Measurements from ENCODE around the gene CLRN1. TPM values are rescaled to one million over a fixed set of nuclear protein-coding genes. Genes with fewer than 3 reads are reported as not detected.

CLRN1 gene
- total and polyA plus RNA-seq, 2 experiments from 2014 or later, result 0.45 to 0.69 TPM

DNA sequence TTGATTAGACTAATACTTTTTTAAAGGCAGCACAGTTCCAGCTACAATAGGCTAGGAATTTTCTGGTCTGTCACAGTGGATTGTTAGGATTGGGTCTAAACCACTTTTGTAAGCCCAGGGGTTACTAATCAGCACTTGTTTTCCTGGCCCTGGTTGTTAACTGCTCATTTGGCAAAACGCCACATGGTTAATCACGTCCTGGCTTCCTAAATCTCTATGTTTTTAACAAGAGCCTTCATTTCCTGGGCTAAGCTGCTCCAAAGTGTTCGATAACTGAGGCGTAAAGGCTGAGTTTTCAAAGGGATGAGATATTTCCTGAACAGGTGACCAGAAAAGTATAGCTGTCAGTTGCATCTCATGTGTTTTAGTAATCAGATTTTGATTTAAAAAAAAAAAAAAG, 38.9 kb upstream of the CLRN1 start:
- no peaks in the 10 kb centered on the region for H4K20me1 ChIP-seq (replicated peaks; ENCODE audit: insufficient read depth)
- H3K27me3 ChIP-seq (ENCODE audit: insufficient read depth), result no peaks in the 10 kb centered on the region
- H3K4me2 ChIP-seq, result no peak overlapping the region
- Mint-ChIP-seq H3K27ac (no peak overlapping the region), H3K9me3 (no peaks in the 10 kb centered on the region; the same call in 2 of the 3 replicates), H3K27me3 (ENCODE audit: insufficient read depth, low read depth, poor library complexity) (no peaks in the 10 kb centered on the region), H3K36me3 (ENCODE audit: low read depth) (no peaks in the 10 kb centered on the region), H3K4me1 (peaks cover 5% of the 10 kb centered on the region), H3K4me3 (no peak overlapping the region)
- H3K27ac ChIP-seq (ENCODE audit: low read depth), result no peak overlapping the region
- ATAC-seq (no peak), DNase-seq (ENCODE audit: low spot score) (no peak)
- peak overlapping the region; percentile 77; the same call in 1 of the 2 replicates for H2AFZ ChIP-seq
- no peak for TF ChIP-seq NANOG (IDR thresholded peaks at IDR 0.05; ENCODE audit: borderline replicate concordance)
- TF ChIP-seq ZNF331 (CRISPR knock-in tag; IDR thresholded peaks at IDR 0.05; ENCODE audit: low read depth), result no peak
- TF ChIP-seq EZH2 (IDR thresholded peaks at IDR 0.05; ENCODE audit: low read depth, unreplicated experiment), result no peak
- TF ChIP-seq, protein P1, sequence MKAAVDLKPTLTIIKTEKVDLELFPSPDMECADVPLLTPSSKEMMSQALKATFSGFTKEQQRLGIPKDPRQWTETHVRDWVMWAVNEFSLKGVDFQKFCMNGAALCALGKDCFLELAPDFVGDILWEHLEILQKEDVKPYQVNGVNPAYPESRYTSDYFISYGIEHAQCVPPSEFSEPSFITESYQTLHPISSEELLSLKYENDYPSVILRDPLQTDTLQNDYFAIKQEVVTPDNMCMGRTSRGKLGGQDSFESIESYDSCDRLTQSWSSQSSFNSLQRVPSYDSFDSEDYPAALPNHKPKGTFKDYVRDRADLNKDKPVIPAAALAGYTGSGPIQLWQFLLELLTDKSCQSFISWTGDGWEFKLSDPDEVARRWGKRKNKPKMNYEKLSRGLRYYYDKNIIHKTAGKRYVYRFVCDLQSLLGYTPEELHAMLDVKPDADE (IDR thresholded peaks at IDR 0.05), result no peak
- TF ChIP-seq REST (IDR thresholded peaks at IDR 0.05; ENCODE audit: unreplicated experiment), result no peak
- no peak for TF ChIP-seq ZNF114 (CRISPR knock-in tag; IDR thresholded peaks at IDR 0.05)
- no peak for TF ChIP-seq CTCF (conservative IDR thresholded peaks at IDR 0.05; ENCODE audit: low read depth in 2 of 2)
- TF ChIP-seq CREB1 (CRISPR knock-in tag; IDR thresholded peaks at IDR 0.05; ENCODE audit: low read depth), result no peak
- H3K9me2 ChIP-seq (ENCODE audit: insufficient read depth), result 0 out of 2 replicates have a peak, but pooled peaks cover 15% of the 10 kb centered on the region
- no peaks in the 10 kb centered on the region for H3K79me2 ChIP-seq (replicated peaks; ENCODE audit: insufficient read depth)
- H3K4me1 ChIP-seq (ENCODE audit: insufficient read depth), result no peaks in the 10 kb centered on the region
- no peaks in the 10 kb centered on the region for H3K36me3 ChIP-seq (ENCODE audit: insufficient read depth)
- H3K4me3 ChIP-seq, result no peak overlapping the region
- H3F3A ChIP-seq (replicated peaks; ENCODE audit: low read depth), result no peaks in the 10 kb centered on the region

- H3K27me3 Mint-ChIP-seq (ENCODE audit: insufficient read depth, low read depth, poor library complexity), result no peaks in the 10 kb centered on the region
- H3K27me3 ChIP-seq (ENCODE audit: insufficient read depth), result no peaks in the 10 kb centered on the region
- H3K27ac ChIP-seq (ENCODE audit: low read depth), result no peak overlapping the region
- DNase-seq (ENCODE audit: low spot score) (peak; percentile 21), ATAC-seq (no peak)
- H2AFZ ChIP-seq, result no peak overlapping the region
- H3K9me3 Mint-ChIP-seq, result no peaks in the 10 kb centered on the region; the same call in 2 of the 3 replicates
- H3K9me2 ChIP-seq (ENCODE audit: insufficient read depth), result 0 out of 2 replicates have a peak, but pooled peaks cover 15% of the 10 kb centered on the region
- no peaks in the 10 kb centered on the region for H3K36me3 ChIP-seq (ENCODE audit: insufficient read depth)
- H4K20me1 ChIP-seq (replicated peaks; ENCODE audit: insufficient read depth), result no peaks in the 10 kb centered on the region
- no peaks in the 10 kb centered on the region for H3K4me1 ChIP-seq (ENCODE audit: insufficient read depth)
- no peak overlapping the region for H3K27ac Mint-ChIP-seq
- no peaks in the 10 kb centered on the region for H3K36me3 Mint-ChIP-seq (ENCODE audit: low read depth)
- H3K4me3 ChIP-seq, result no peak overlapping the region
- H3K4me2 ChIP-seq, result no peak overlapping the region
- TF ChIP-seq ZNF331 (CRISPR knock-in tag; IDR thresholded peaks at IDR 0.05; ENCODE audit: low read depth), result no peak
- TF ChIP-seq JUNB (IDR thresholded peaks at IDR 0.05; ENCODE audit: unreplicated experiment), result no peak
- no peak for TF ChIP-seq ZNF114 (CRISPR knock-in tag; IDR thresholded peaks at IDR 0.05)
- no peak for TF ChIP-seq POLR2AphosphoS5 (IDR thresholded peaks at IDR 0.05; ENCODE audit: low read depth)
- H3K79me2 ChIP-seq (replicated peaks; ENCODE audit: insufficient read depth), result no peaks in the 10 kb centered on the region
- H3K4me1 Mint-ChIP-seq, result peaks cover 5% of the 10 kb centered on the region
- no peaks in the 10 kb centered on the region for H3F3A ChIP-seq (replicated peaks; ENCODE audit: low read depth)
- H3K4me3 Mint-ChIP-seq, result no peak overlapping the region
These were observed 37.5 kb upstream of the CLRN1 start for GRCh38 chr3:151009981-151010380.
